22Rv1 (cell line): ENCODE data around the gene MC3R.

Experiments used
- CTCF ChIP-seq: fragments of 450-650 bp; IDR thresholded peaks from 2 replicates; pipeline ENCODE4 v1.5.1; 2017; ENCODE audit warnings: mild to moderate bottlenecking
- ZFX ChIP-seq: fragments of 450-650 bp; IDR thresholded peaks from 2 replicates; pipeline ENCODE4 v1.6.1; 2017; ENCODE audit warnings: antibody characterized with exemption, borderline replicate concordance

GRCh38 chr20:56223352-56223751 lies 25.2 kb upstream of the MC3R start:
- TF ChIP-seq CTCF: no peak
- TF ChIP-seq ZFX: no peak
